ENCODE data around the gene TRMT44. TPM values are rescaled to one million over a fixed set of nuclear protein-coding genes. Genes with fewer than 3 reads are reported as not detected.

The TRMT44 gene
- total and polyA plus RNA-seq, 7 donors = 2.1 to 29.1 (median 14.2) TPM

DNA sequence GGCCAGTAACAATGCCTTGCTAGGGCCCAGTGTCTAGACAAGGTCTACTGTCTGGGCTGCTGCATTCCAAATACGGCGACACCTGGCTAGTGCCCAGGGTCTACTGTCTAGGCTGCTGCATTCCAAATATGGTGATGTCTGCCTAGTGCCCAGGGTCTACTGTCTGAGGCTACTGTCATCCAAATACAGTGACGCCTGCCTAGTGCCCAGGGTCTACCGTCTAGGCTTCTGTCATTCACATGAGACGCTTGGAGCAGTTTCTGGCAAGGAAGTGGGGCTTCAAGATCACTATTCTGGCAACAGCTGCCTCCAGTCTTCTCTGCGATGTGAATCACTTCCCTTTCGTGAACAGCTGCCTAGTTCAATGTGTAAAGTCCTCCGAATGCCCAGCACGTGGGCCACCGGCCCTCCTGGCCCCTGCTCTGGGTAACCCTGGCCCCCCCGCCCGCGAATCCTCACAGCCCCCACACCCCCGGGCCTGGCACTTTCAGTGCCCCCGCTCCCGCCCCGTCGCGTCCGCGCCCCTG is 12.8 kb upstream of the TRMT44 start:
- Histone ChIP-seq H3K9me3 (no peaks in the 10 kb centered on the region), H3K27ac (peak overlapping the region; percentile 86 to 95 (median 92)), H3K27me3 (no peaks in the 10 kb centered on the region), H3K4me1 (peaks cover 0 to 44% (median 34%) of the 10 kb centered on the region in 4 donors), H3K36me3 (peaks cover 0 to 9% (median 2%) of the 10 kb centered on the region in 4 donors), H3K4me3 (peak overlapping the region; percentile 77 to 98 (median 94))
- peak; percentile 76 for DNase-seq
- TF ChIP-seq POLR2AphosphoS5 (IDR thresholded peaks at IDR 0.05) (no peak), EP300 (IDR thresholded peaks at IDR 0.05) (no peak), POLR2A (IDR thresholded peaks at IDR 0.05) (no peak), CTCF (IDR thresholded peaks at IDR 0.05) (no peak)
- intact Hi-C loops (cut with DNase I) = loop anchor here (1.0 to 5.0 kb wide), 2 partner anchors 12 to 271 kb away; partner anchors contain the start of genes ABLIM2, ACOX3 and TRMT44
- WGBS, 2 donors = 1 to 3% methylated on average over 21 of the region's 21 CpGs

GRCh38 chr4:8428288-8429097 is 12.1 kb upstream of the TRMT44 start:
- DNase-seq = peak; percentile 94
- H3K36me3 ChIP-seq = peaks cover 0 to 9% (median 2%) of the 10 kb centered on the region in 4 donors
- TF ChIP-seq POLR2AphosphoS5 (IDR thresholded peaks at IDR 0.05) = peak; percentile 86 to 94 (median 92)
- TF ChIP-seq POLR2A (IDR thresholded peaks at IDR 0.05) = peak; percentile 54 to 63
- TF ChIP-seq CTCF (IDR thresholded peaks at IDR 0.05) = peak in 1 of 4 experiments; percentile 12
- TF ChIP-seq EP300 (IDR thresholded peaks at IDR 0.05) = peak in 2 of 4 donors; percentile 42 to 72
- peaks cover 0 to 44% (median 34%) of the 10 kb centered on the region in 4 donors for H3K4me1 ChIP-seq
- peak overlapping the region; percentile 86 to 95 (median 92) for H3K27ac ChIP-seq
- 2 to 3% methylated on average over 56 of the region's 56 CpGs for WGBS, 2 donors
- H3K9me3 ChIP-seq = no peaks in the 10 kb centered on the region
- intact Hi-C loops (cut with DNase I) = loop anchor here (1.0 to 5.0 kb wide), 2 partner anchors 12 to 271 kb away; partner anchors contain the start of genes ABLIM2, ACOX3 and TRMT44
- no peaks in the 10 kb centered on the region for H3K27me3 ChIP-seq
- peak overlapping the region; percentile 77 to 98 (median 94) for H3K4me3 ChIP-seq

GRCh38 chr4:8431553-8431952 is 9.0 kb upstream of the TRMT44 start:
- Histone ChIP-seq H3K9me3 (no peaks in the 10 kb centered on the region), H3K4me1 (peaks cover 0 to 39% (median 29%) of the 10 kb centered on the region in 4 donors), H3K36me3 (no peaks in the 10 kb centered on the region), H3K27me3 (no peaks in the 10 kb centered on the region), H3K27ac (no peak overlapping the region), H3K4me3 (no peak overlapping the region)
- 89 to 90% methylated on average over 5 of the region's 5 CpGs for WGBS, 2 donors
- TF ChIP-seq POLR2A (IDR thresholded peaks at IDR 0.05) (no peak), EP300 (IDR thresholded peaks at IDR 0.05) (no peak), POLR2AphosphoS5 (IDR thresholded peaks at IDR 0.05) (no peak), CTCF (IDR thresholded peaks at IDR 0.05) (no peak)
- intact Hi-C loops (cut with DNase I) = no loop called here
- DNase-seq = no peak

DNA sequence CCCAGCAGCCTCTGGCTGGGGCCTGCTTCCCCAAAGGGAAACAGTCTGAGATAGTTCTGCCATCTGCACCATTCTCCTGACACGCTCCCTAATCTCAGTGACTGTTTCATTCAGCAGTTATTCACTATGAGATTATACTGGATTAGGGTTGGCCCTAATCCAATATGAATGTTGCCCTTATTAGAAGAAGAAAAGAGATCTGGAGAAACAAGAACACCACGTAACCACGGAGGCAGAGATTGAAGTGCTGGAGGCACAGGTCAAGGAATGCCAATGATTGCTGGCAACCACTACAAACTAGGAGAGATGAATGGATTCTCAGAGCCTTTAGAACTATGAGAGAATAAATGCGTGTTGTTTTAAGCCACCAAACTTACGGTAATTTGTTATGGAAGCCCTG is 7.4 kb upstream of the TRMT44 start:
- no peak for TF ChIP-seq EP300 (IDR thresholded peaks at IDR 0.05)
- TF ChIP-seq POLR2AphosphoS5 (IDR thresholded peaks at IDR 0.05) = no peak
- no peak for TF ChIP-seq POLR2A (IDR thresholded peaks at IDR 0.05)
- TF ChIP-seq CTCF (IDR thresholded peaks at IDR 0.05) = no peak
- intact Hi-C loops (cut with DNase I) = no loop called here
- Histone ChIP-seq H3K4me1 (peaks cover 0 to 41% (median 27%) of the 10 kb centered on the region in 4 donors), H3K4me3 (no peak overlapping the region), H3K27ac (no peak overlapping the region), H3K27me3 (no peaks in the 10 kb centered on the region), H3K36me3 (no peaks in the 10 kb centered on the region), H3K9me3 (no peaks in the 10 kb centered on the region)
- no peak for DNase-seq
- 90 to 92% methylated on average over 5 of the region's 5 CpGs for WGBS, 2 donors
